Natural killer cell (primary cell): ENCODE results near the gene PSMD8. TPM values are rescaled to one million over a fixed set of nuclear protein-coding genes. Genes with fewer than 3 reads are reported as not detected.

Source experiments
- ATAC-seq, 3 donors: fragments of 150-1000 bp in 2 of 3; fragments of 200-7000 bp in 1 of 3; cut with Tn5 transposase; 1 replicate in 1 of 3; 2 replicates in 2 of 3; pipeline ENCODE4 v1.10.0; 2021; ENCODE audit warnings: mild to moderate bottlenecking in 2 of 3, moderate library complexity in 2 of 3
- DNase-seq, 2 donors: peaks; one replicate each; pipeline versions ENCODE4 v3.0.0 to v3.0.0-alpha.2; 2013 to 2021; ENCODE audit warnings: mixed read lengths in 1 of 2
- H3K27ac ChIP-seq: one replicate; pipeline ENCODE4 v1.5.1; 2013; ENCODE audit warnings: mild to moderate bottlenecking, low read length
- H3K27me3 ChIP-seq: one replicate; pipeline ENCODE4 v1.6.1; 2013; ENCODE audit warnings: low read length; ENCODE audit not compliant: control insufficient read depth, insufficient read depth
- H3K36me3 ChIP-seq: one replicate; pipeline ENCODE4 v1.6.1; 2013; ENCODE audit warnings: low read length; ENCODE audit not compliant: control insufficient read depth, insufficient read depth
- H3K4me1 ChIP-seq: one replicate; pipeline ENCODE4 v1.6.1; 2013; ENCODE audit warnings: low read length; ENCODE audit not compliant: control insufficient read depth, insufficient read depth
- H3K4me3 ChIP-seq: one replicate; pipeline ENCODE4 v1.5.1; 2013; ENCODE audit warnings: low read length
- H3K9me3 ChIP-seq: one replicate; pipeline ENCODE4 v1.6.1; 2013; ENCODE audit warnings: low read length; ENCODE audit not compliant: control insufficient read depth, insufficient read depth
- H3K27ac Mint-ChIP-seq, 2 donors: one replicate each; pipeline ENCODE4 v1.8.0; 2022; ENCODE audit warnings: mild to moderate bottlenecking in 2 of 2, mixed read lengths in 2 of 2, moderate library complexity in 1 of 2
- H3K27me3 Mint-ChIP-seq, 2 donors: one replicate each; pipeline ENCODE4 v1.8.0; 2022; ENCODE audit warnings: low read depth in 2 of 2, mixed read lengths in 2 of 2
- H3K36me3 Mint-ChIP-seq: one replicate; pipeline ENCODE4 v1.8.0; 2022; ENCODE audit warnings: mixed read lengths
- H3K4me1 Mint-ChIP-seq, 2 donors: one replicate each; pipeline ENCODE4 v1.8.0; 2022; ENCODE audit warnings: mixed read lengths in 2 of 2
- H3K4me3 Mint-ChIP-seq: one replicate; pipeline ENCODE4 v1.8.0; 2022; ENCODE audit warnings: mild to moderate bottlenecking, moderate library complexity, mixed read lengths
- H3K9me3 Mint-ChIP-seq, 2 donors: one replicate each; pipeline ENCODE4 v1.8.0; 2022; ENCODE audit warnings: mixed read lengths in 2 of 2
- WGBS: methylation state at CpG from one replicate; pipeline ENCODE4 v1.1.7; 2013; ENCODE audit warnings: missing lambda C conversion rate; ENCODE audit not compliant: insufficient coverage; 5-methylcytosine and 5-hydroxymethylcytosine counted together
- intact Hi-C: fragments of 100-400 bp; cut with micrococcal nuclease; formaldehyde crosslinking; loops from one replicate; pipeline ENCODE4 v1.14.2; 2022
- total RNA-seq, 4 donors: library from RNA; stranded (reverse); fragments of 120-200 nt in 1 of 4; gene quantifications; one replicate each; pipeline versions ENCODE4 v1.2.3 to v1.2.4, GENCODE V29; 2013 to 2022
- TF ChIP-seq, protein P1 (sequence below): fragments of 200-600 bp; IDR thresholded peaks from one replicate; pipeline ENCODE4 v1.8.0; 2022; ENCODE audit warnings: antibody characterized with exemption

The PSMD8 gene
- total RNA-seq, 3 donors from 2014 or later (not counting 1 experiment from before 2014, with no cell fraction given) = 109 to 115 (median 109) TPM

DNA sequence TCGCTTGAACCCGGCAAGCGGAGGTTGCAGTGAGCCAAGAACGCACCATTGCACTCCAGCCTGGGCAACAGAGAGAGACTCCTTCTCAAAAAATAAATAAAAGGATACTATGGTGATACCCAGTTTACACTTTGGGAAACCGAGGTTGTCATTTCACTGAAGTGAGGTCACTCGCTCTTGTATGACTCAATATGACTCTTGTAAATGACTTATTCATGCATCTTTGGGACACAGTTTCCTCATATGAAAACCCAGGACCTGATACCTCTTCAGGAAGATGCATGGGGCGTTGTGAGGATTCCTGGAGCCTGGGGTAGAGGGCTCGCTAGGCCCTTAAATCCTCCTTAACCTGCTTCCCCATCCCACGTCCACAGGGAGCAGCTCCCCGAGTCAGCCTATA is 4.5 kb downstream of the PSMD8 start:
- Mint-ChIP-seq H3K4me1 (peaks cover 25 to 33% of the 10 kb centered on the region in 2 donors), H3K27ac (no peak overlapping the region), H3K9me3 (no peaks in the 10 kb centered on the region), H3K36me3 (peaks cover 11% of the 10 kb centered on the region), H3K4me3 (no peak overlapping the region), H3K27me3 (no peaks in the 10 kb centered on the region)
- peaks cover 23% of the 10 kb centered on the region for H3K4me1 ChIP-seq
- 98% methylated on average over 10 of the region's 10 CpGs for WGBS
- peaks cover 41% of the 10 kb centered on the region for H3K36me3 ChIP-seq
- ATAC-seq (no peak), DNase-seq (no peak)
- no peaks in the 10 kb centered on the region for H3K9me3 ChIP-seq
- no peaks in the 10 kb centered on the region for H3K27me3 ChIP-seq
- intact Hi-C loops = no loop called here
- H3K27ac ChIP-seq = no peak overlapping the region
- TF ChIP-seq, protein P1, sequence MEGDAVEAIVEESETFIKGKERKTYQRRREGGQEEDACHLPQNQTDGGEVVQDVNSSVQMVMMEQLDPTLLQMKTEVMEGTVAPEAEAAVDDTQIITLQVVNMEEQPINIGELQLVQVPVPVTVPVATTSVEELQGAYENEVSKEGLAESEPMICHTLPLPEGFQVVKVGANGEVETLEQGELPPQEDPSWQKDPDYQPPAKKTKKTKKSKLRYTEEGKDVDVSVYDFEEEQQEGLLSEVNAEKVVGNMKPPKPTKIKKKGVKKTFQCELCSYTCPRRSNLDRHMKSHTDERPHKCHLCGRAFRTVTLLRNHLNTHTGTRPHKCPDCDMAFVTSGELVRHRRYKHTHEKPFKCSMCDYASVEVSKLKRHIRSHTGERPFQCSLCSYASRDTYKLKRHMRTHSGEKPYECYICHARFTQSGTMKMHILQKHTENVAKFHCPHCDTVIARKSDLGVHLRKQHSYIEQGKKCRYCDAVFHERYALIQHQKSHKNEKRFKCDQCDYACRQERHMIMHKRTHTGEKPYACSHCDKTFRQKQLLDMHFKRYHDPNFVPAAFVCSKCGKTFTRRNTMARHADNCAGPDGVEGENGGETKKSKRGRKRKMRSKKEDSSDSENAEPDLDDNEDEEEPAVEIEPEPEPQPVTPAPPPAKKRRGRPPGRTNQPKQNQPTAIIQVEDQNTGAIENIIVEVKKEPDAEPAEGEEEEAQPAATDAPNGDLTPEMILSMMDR = no peak
- H3K4me3 ChIP-seq = no peak overlapping the region

- intact Hi-C loops = no loop called here
- ATAC-seq = no peak
- 98% methylated on average over 9 of the region's 9 CpGs for WGBS
- Mint-ChIP-seq H3K9me3 (no peaks in the 10 kb centered on the region), H3K4me1 (peaks cover 8 to 11% of the 10 kb centered on the region in 2 donors), H3K27ac (no peak overlapping the region), H3K4me3 (no peak overlapping the region), H3K36me3 (peaks cover 11% of the 10 kb centered on the region), H3K27me3 (peaks cover 0 to 3% of the 10 kb centered on the region in 2 donors)
- DNase-seq = no peak
- TF ChIP-seq, protein P1 = no peak
- Histone ChIP-seq H3K9me3 (no peaks in the 10 kb centered on the region), H3K36me3 (peaks cover 47% of the 10 kb centered on the region), H3K27ac (no peak overlapping the region), H3K4me1 (peaks cover 12% of the 10 kb centered on the region), H3K27me3 (peaks cover 1% of the 10 kb centered on the region), H3K4me3 (no peak overlapping the region)
Measured at GRCh38 chr19:38381138-38381537, 6.8 kb downstream of the PSMD8 start.

DNA sequence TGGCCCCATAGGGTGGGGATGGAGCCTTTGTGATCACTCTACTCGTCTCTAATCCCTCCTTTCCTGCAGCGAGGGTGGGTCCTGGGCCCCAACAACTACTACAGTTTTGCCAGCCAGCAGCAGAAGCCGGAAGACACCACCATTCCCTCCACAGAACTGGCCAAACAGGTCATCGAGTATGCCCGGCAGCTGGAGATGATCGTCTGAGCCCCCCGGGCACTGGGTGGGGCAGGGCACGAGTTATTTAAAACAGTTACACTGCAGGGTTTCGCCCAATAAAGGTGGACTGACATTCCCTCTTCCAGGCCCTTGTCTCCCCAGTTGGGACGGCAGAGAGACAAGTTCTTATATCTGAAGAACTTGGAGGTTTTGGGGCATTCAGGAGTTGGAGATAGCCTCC is 8.8 kb downstream of the PSMD8 start:
- Mint-ChIP-seq H3K27me3 (peaks cover 11 to 12% of the 10 kb centered on the region in 2 donors), H3K9me3 (no peaks in the 10 kb centered on the region), H3K4me3 (peak overlapping the region; percentile 31), H3K27ac (peak overlapping the region in 1 of 2 donors; percentile 29), H3K4me1 (peaks cover 11 to 16% of the 10 kb centered on the region in 2 donors), H3K36me3 (peaks cover 11% of the 10 kb centered on the region)
- no peak overlapping the region for H3K4me3 ChIP-seq
- H3K36me3 ChIP-seq = peaks cover 47% of the 10 kb centered on the region
- 96% methylated on average over 10 of the region's 10 CpGs for WGBS
- intact Hi-C loops = no loop called here
- DNase-seq = no peak
- TF ChIP-seq, protein P1 = no peak
- ATAC-seq = no peak
- H3K4me1 ChIP-seq = peaks cover 25% of the 10 kb centered on the region
- H3K27ac ChIP-seq = no peak overlapping the region
- H3K9me3 ChIP-seq = no peaks in the 10 kb centered on the region
- H3K27me3 ChIP-seq = peaks cover 14% of the 10 kb centered on the region

DNA sequence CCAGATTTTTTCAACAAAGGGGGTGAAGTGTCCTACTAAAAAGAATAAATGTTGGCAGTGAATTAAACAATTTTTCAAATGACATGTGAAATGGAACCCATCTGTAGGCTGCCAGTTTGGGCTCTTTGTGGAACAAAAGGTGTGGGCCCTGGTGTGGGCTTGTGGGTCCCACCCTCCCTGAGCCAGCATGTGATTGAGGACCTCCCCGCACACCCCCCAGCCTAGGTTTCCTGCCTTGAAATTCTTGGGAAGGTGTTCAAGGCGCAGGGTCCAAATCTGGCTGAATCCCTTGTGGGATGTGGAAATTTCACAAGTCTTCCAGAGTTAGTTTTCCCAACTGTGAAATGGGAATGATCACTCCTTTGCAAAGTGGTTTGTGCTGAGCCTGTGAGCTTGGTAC is 9.4 kb downstream of the PSMD8 start:
- peaks cover 13% of the 10 kb centered on the region in 2 donors for H3K27me3 Mint-ChIP-seq
- Histone ChIP-seq H3K9me3 (no peaks in the 10 kb centered on the region), H3K27ac (no peak overlapping the region), H3K36me3 (peaks cover 47% of the 10 kb centered on the region), H3K4me3 (no peak overlapping the region), H3K27me3 (peaks cover 16% of the 10 kb centered on the region), H3K4me1 (peaks cover 29% of the 10 kb centered on the region)
- intact Hi-C loops = no loop called here
- TF ChIP-seq, protein P1 = no peak
- H3K36me3 Mint-ChIP-seq = peaks cover 11% of the 10 kb centered on the region
- H3K9me3 Mint-ChIP-seq = no peaks in the 10 kb centered on the region
- H3K4me1 Mint-ChIP-seq = peaks cover 12 to 18% of the 10 kb centered on the region in 2 donors
- ATAC-seq = no peak
- WGBS = 100% methylated on average over 2 of the region's 2 CpGs
- H3K4me3 Mint-ChIP-seq = peak overlapping the region; percentile 31
- no peak for DNase-seq
- H3K27ac Mint-ChIP-seq = peak overlapping the region in 1 of 2 donors; percentile 29
